Duodenal mucosa (tissue), 2 donors: Measurements from ENCODE around the gene CCDC102A.

Source experiments
- H3K27ac ChIP-seq: one replicate; pipeline ENCODE4 v1.7.0; 2013; ENCODE audit warnings: low read depth, low read length
- H3K27me3 ChIP-seq, 2 donors: one replicate each; pipeline ENCODE4 v1.7.0; 2013; ENCODE audit warnings: low read length in 2 of 2, control low read depth in 1 of 2; ENCODE audit not compliant: insufficient read depth in 2 of 2, control insufficient read depth in 1 of 2
- H3K36me3 ChIP-seq, 2 donors: one replicate each; pipeline ENCODE4 v1.7.0; 2013; ENCODE audit warnings: low read length in 2 of 2, control low read depth in 1 of 2; ENCODE audit not compliant: insufficient read depth in 2 of 2, control insufficient read depth in 1 of 2
- H3K4me1 ChIP-seq, 2 donors: one replicate each; pipeline ENCODE4 v1.7.0; 2013; ENCODE audit warnings: low read length in 2 of 2, control low read depth in 1 of 2; ENCODE audit not compliant: insufficient read depth in 2 of 2, control insufficient read depth in 1 of 2
- H3K4me3 ChIP-seq, 2 donors: one replicate each; pipeline ENCODE4 v1.7.0; 2013; ENCODE audit warnings: low read length in 2 of 2, low read depth in 1 of 2
- H3K9ac ChIP-seq, 2 donors: one replicate each; pipeline ENCODE4 v1.7.0; 2013; ENCODE audit warnings: low read length in 2 of 2, low read depth in 1 of 2
- H3K9me3 ChIP-seq, 2 donors: one replicate each; pipeline ENCODE4 v1.7.0; 2013; ENCODE audit warnings: low read length in 2 of 2, control low read depth in 1 of 2; ENCODE audit not compliant: control insufficient read depth in 1 of 2

The CCDC102A gene

DNA sequence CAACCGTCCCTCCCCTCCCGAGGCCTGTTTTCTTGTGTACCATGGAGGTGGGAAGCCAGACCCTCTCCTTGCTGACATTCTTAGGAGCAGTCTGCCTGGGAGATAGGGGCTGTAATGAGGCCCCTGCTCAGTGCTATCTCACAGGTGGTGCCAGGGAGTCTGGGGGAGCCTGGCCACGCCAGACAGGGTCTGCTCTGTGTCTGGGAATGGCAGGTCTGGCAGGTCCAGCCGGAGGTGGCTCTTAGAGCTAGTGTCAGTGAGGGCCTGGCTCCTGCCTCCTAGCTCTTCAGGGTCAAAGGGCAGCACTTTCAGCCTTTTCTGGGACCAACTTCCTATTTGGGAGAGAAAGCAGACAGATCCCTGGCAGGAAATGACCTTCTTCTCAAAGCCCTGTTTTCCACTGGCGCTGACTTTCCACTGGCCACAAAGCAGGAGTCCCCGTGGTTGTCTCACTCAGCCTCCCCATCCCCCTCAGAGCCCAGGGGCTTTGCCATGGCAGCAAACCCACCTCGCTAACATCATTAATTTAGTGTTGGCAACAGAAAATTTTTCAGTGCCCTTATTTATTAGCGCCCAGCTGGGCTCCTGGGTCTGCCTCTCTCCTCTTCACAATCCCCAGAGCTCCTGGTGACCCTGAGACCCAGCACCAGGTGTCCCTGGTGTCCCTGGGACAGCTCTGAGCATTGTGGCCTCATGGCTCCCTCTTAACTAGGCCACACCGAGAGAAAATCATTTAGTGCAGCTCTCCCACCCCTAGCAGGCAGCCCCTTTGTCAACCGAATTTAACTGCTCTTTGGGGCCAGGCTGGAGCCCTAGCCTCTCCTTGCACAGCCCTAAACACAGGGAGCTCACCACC is 26.1 kb downstream of the CCDC102A start:
- Histone ChIP-seq H3K9ac (no peak overlapping the region), H3K4me1 (peaks cover 0 to 3% of the 10 kb centered on the region in 2 donors), H3K4me3 (no peak overlapping the region), H3K9me3 (no peaks in the 10 kb centered on the region), H3K36me3 (no peaks in the 10 kb centered on the region), H3K27ac (no peak overlapping the region), H3K27me3 (no peaks in the 10 kb centered on the region)

- Histone ChIP-seq H3K27ac (no peak overlapping the region), H3K27me3 (no peaks in the 10 kb centered on the region), H3K4me3 (no peak overlapping the region), H3K9ac (no peak overlapping the region), H3K4me1 (peaks cover 0 to 3% of the 10 kb centered on the region in 2 donors), H3K36me3 (no peaks in the 10 kb centered on the region), H3K9me3 (no peaks in the 10 kb centered on the region)
Measured at GRCh38 chr16:57509231-57509923, 27.0 kb downstream of the CCDC102A start.

DNA sequence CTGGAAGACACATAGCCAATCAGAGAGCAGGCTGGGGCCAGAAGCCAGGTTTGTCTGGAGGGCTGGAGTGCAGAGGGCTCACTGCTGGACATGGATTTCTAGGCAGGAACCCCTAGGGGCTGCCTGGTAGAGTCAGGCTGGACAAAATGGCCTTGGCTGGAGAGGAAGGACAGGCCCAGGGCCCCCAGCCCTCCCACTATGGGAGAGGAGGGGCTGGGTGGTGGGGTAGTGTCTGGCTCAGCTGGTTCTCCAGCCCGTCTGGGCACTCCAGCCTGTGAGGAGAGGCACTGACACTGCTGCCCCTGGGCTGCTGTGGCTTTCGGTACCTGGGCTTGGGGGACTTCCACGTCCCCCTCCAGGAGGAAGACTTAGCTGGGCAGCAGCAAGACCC is 28.3 kb downstream of the CCDC102A start:
- Histone ChIP-seq H3K36me3 (no peaks in the 10 kb centered on the region), H3K27ac (no peak overlapping the region), H3K4me3 (no peak overlapping the region), H3K9me3 (no peaks in the 10 kb centered on the region), H3K27me3 (no peaks in the 10 kb centered on the region), H3K4me1 (peaks cover 0 to 3% of the 10 kb centered on the region in 2 donors), H3K9ac (no peak overlapping the region)

DNA sequence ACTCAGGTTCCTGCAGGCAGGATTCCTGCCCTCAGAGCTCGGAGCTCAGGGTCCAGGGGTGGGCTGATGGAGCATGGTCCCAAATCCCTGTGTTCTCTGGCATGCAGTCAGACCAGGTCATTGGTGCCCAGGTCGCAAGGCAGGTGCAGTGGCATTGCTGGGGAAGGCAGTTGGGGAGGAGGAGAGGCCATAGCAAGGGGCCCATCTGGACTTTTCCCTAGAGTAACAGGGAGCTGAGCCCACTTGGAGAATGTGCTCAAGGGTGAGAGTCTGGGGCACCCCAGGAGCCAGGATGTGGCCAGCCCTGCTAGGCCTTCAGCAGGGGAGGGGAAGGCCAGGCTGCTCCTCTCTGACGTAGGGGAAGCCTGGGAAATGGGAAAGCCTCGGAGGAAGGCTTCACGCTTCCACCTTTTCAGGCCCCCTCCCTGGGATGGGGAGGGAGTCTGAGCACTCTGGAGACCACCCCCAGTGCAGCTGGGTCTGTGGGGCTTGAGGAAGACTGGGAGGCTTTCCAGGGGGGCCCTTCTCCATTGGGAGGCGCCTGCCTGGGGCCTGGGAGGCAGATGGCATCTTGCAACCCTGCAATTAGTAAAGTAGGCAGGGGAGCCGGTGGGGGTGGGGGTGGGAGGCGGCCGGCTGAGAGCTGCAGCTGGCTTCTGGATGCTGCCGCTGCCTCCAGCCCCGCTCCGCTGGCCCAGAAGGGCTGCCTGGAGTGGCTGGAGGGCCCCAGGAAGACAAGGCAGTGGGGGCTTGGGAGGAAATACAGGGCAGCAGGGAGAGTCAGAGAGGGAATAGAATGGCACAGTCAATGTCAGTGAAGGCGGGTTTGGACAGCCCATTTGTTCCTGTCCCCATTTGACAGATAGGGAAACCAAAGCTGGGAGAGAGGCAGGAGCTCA is 29.0 kb downstream of the CCDC102A start:
- no peak overlapping the region for H3K9ac ChIP-seq
- no peaks in the 10 kb centered on the region for H3K9me3 ChIP-seq
- H3K4me1 ChIP-seq, result peaks cover 0 to 3% of the 10 kb centered on the region in 2 donors
- H3K4me3 ChIP-seq, result no peak overlapping the region
- no peaks in the 10 kb centered on the region for H3K27me3 ChIP-seq
- H3K36me3 ChIP-seq, result no peaks in the 10 kb centered on the region
- H3K27ac ChIP-seq, result no peak overlapping the region

- Histone ChIP-seq H3K4me1 (no peaks in the 10 kb centered on the region), H3K27ac (no peak overlapping the region), H3K9me3 (no peaks in the 10 kb centered on the region), H3K36me3 (no peaks in the 10 kb centered on the region), H3K9ac (no peak overlapping the region), H3K4me3 (no peak overlapping the region), H3K27me3 (no peaks in the 10 kb centered on the region)
Measured at GRCh38 chr16:57505169-57505568, 31.2 kb downstream of the CCDC102A start.

GRCh38 chr16:57504491-57504890 is 31.9 kb downstream of the CCDC102A start:
- no peaks in the 10 kb centered on the region for H3K36me3 ChIP-seq
- no peaks in the 10 kb centered on the region for H3K27me3 ChIP-seq
- H3K27ac ChIP-seq, result no peak overlapping the region
- no peaks in the 10 kb centered on the region for H3K4me1 ChIP-seq
- H3K9me3 ChIP-seq, result no peaks in the 10 kb centered on the region
- no peak overlapping the region for H3K4me3 ChIP-seq
- no peak overlapping the region for H3K9ac ChIP-seq

GRCh38 chr16:57504001-57504400 is 32.4 kb downstream of the CCDC102A start:
- Histone ChIP-seq H3K9ac (no peak overlapping the region), H3K4me3 (no peak overlapping the region), H3K27me3 (no peaks in the 10 kb centered on the region), H3K27ac (no peak overlapping the region), H3K4me1 (no peaks in the 10 kb centered on the region), H3K36me3 (no peaks in the 10 kb centered on the region), H3K9me3 (no peaks in the 10 kb centered on the region)

DNA sequence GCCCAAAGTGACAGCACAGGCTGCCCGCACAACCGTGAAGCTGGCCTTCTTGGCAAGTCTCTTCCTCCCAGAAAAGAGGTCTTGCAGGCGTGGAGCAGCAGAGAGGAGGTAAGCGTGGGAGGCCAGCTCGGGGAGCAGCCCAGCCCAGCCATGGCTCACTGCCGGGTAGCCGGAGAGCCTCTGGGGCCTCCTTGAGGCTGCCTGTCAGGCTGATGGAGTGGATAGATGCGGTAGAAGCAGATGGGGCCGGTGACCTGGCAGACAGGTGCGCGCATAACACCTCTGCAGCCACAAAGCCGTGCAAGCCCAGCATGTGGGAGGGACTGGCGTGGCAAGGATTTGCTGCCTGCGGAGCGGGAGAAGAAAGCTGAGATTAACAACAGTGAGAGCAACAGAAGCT is 33.0 kb downstream of the CCDC102A start:
- Histone ChIP-seq H3K27ac (no peak overlapping the region), H3K4me3 (no peak overlapping the region), H3K27me3 (no peaks in the 10 kb centered on the region), H3K36me3 (no peaks in the 10 kb centered on the region), H3K4me1 (no peaks in the 10 kb centered on the region), H3K9me3 (no peaks in the 10 kb centered on the region), H3K9ac (no peak overlapping the region)

DNA sequence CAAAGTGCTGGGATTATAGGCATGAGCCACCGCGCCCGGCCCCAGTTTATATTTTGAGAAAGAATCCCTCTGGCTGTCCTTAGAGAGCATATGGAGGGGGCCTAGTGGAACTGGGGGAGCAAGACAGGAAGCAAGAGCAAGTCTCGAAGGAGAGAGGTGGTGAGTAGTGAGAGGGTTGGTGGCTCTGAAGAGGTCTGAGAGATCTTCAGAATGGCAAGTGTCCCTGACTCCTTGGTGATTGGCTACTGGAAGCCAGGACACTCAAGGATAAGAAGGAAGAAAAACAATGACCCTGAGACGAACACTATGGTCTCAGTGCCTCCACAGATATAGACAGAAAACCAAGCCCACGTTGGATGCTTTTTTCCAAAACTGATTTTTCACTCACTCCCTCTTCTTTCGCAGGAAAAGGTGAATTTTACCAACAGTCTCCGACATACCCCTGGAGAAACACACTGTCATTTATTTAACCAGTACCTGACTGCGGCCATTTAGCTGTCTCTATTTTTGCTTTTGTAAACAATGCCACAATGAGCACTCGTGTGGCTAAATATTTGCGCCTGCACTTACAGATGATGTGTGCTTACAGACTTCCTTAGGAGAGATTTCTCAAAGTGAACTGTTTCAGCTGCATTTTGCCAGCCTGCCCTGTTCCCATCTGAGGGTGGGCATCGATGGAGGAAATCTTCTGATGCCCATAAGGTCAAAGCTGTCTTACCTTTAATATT is 34.2 kb downstream of the CCDC102A start:
- Histone ChIP-seq H3K4me1 (no peaks in the 10 kb centered on the region), H3K36me3 (no peaks in the 10 kb centered on the region), H3K27ac (no peak overlapping the region), H3K9me3 (no peaks in the 10 kb centered on the region), H3K27me3 (no peaks in the 10 kb centered on the region), H3K9ac (no peak overlapping the region), H3K4me3 (no peak overlapping the region)
